SK-N-SH (cell line): ENCODE measurements around the gene RAB42.

Experiments used
- TAF1 ChIP-seq: IDR thresholded peaks from 2 replicates; pipeline ENCODE4 v1.6.1; 2012; ENCODE audit warnings: low read depth, mild to moderate bottlenecking, low read length, moderate library complexity, borderline replicate concordance
- TF ChIP-seq, protein P1 (sequence below): fragments of 200-600 bp; sonication (generic); IDR thresholded peaks from 2 replicates; pipeline ENCODE4 v1.6.1; 2017; ENCODE audit warnings: antibody characterized with exemption, mild to moderate bottlenecking, moderate library complexity

DNA sequence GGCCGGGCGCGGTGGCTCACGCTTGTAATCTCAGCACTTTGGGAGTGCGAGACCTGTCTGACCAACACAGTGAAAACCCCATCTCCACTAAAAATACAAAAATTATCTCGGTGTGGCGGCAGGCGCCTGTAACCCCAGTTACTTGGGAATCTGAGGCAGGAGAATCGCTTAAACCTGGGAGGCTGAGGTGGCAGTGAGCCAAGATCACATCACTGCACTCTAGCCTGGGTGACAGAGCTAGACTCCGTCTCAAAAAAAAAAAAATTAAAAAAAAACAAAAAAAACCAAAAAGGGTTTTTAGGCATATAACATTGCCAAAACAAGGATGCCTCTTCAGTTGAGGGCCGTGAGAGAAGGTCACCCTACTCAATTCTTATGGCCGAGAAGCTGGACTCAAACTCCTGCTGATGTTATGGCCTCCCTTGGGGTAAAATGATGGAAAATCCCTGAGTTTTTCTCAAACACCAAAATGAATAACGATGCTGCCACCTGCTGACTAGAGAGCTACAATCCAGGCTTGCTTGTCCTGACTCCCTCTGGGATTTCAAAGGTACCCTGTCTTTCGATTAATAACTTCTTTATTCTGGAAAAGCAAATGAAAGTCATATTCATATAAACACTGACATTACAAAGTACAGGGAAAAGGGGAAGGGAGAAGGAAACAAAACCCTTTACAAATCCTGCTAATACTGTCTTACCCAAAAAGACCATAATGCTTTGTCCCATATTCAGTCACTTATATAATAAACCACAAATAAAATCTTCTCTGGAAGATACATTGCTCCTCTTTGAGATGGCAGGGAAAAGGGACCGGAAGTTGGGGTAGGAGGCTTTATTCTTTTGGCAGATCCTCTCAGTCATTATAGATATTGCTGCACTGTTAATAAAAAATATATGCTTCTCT lies 10.7 kb downstream of the RAB42 start:
- no peak for TF ChIP-seq TAF1
- TF ChIP-seq, protein P1, sequence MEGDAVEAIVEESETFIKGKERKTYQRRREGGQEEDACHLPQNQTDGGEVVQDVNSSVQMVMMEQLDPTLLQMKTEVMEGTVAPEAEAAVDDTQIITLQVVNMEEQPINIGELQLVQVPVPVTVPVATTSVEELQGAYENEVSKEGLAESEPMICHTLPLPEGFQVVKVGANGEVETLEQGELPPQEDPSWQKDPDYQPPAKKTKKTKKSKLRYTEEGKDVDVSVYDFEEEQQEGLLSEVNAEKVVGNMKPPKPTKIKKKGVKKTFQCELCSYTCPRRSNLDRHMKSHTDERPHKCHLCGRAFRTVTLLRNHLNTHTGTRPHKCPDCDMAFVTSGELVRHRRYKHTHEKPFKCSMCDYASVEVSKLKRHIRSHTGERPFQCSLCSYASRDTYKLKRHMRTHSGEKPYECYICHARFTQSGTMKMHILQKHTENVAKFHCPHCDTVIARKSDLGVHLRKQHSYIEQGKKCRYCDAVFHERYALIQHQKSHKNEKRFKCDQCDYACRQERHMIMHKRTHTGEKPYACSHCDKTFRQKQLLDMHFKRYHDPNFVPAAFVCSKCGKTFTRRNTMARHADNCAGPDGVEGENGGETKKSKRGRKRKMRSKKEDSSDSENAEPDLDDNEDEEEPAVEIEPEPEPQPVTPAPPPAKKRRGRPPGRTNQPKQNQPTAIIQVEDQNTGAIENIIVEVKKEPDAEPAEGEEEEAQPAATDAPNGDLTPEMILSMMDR, result peak; percentile 86
